K562 (cell line): Measurements from ENCODE around the gene ARID3A. TPM values are rescaled to one million over a fixed set of nuclear protein-coding genes. Genes with fewer than 3 reads are reported as not detected.

ENCODE experiments used
- ARID4B ChIP-seq: sonication (generic); formaldehyde crosslinking; IDR thresholded peaks from 2 replicates; pipeline ENCODE4 v1.8.0; 2022; ENCODE audit warnings: mild to moderate bottlenecking, missing genetic modification reagents
- ATF3 ChIP-seq, 2 experiments: fragments of 450-650 bp in 1 of 2; sonication (generic) in 1 of 2; formaldehyde crosslinking in 1 of 2; IDR thresholded peaks in 1 of 2; conservative IDR thresholded peaks in 1 of 2; 2 replicates each; pipeline versions ENCODE4 v1.6.1 to v1.8.1; 2016 to 2023; ENCODE audit warnings: mild to moderate bottlenecking in 2 of 2, moderate library complexity in 2 of 2, inconsistent platforms in 1 of 2, missing genetic modification reagents in 1 of 2
- CBFA2T3 ChIP-seq: fragments of 450-650 bp; IDR thresholded peaks from 2 replicates; pipeline ENCODE4 v1.6.1; 2017
- FOXP1 ChIP-seq: sonication (generic); formaldehyde crosslinking; IDR thresholded peaks from 2 replicates; pipeline ENCODE4 v1.8.0; 2022; ENCODE audit warnings: mild to moderate bottlenecking, missing genetic modification reagents
- FOXP4 ChIP-seq: sonication (generic); formaldehyde crosslinking; IDR thresholded peaks from 2 replicates; pipeline ENCODE4 v1.8.0; 2022; ENCODE audit warnings: mild to moderate bottlenecking, missing genetic modification reagents, borderline replicate concordance
- HINFP ChIP-seq: fragments of 450-650 bp; conservative IDR thresholded peaks from 2 replicates; pipeline ENCODE4 v1.6.1; 2016; ENCODE audit warnings: missing genetic modification characterization, low read depth, mild to moderate bottlenecking, control low read depth, missing compliant biosample characterization
- KDM4B ChIP-seq, 2 experiments: fragments of 450-650 bp in 1 of 2; sonication (generic) in 1 of 2; IDR thresholded peaks; 2 replicates each; pipeline ENCODE4 v1.6.1; 2016 to 2017; ENCODE audit warnings: borderline replicate concordance in 2 of 2, antibody characterized with exemption in 1 of 2, low read depth in 1 of 2, mild to moderate bottlenecking in 1 of 2
- KLF1 ChIP-seq: fragments of 450-650 bp; IDR thresholded peaks from 2 replicates; pipeline ENCODE4 v1.6.1; 2016; ENCODE audit warnings: missing genetic modification characterization, missing compliant biosample characterization
- MLX ChIP-seq, 2 experiments: fragments of 450-650 bp in 1 of 2; sonication (generic) in 1 of 2; formaldehyde crosslinking; conservative IDR thresholded peaks; 2 replicates each; pipeline versions ENCODE4 v1.4.0 to v1.8.1; 2020 to 2022; ENCODE audit warnings: mild to moderate bottlenecking in 1 of 2, missing genetic modification reagents in 1 of 2
- SOX6 ChIP-seq: fragments of 450-650 bp; IDR thresholded peaks from 2 replicates; pipeline ENCODE4 v1.6.1; 2014; ENCODE audit warnings: mild to moderate bottlenecking
- ZNF217 ChIP-seq: sonication (generic); formaldehyde crosslinking; IDR thresholded peaks from 2 replicates; pipeline ENCODE4 v1.8.0; 2022; ENCODE audit warnings: mild to moderate bottlenecking, missing genetic modification reagents
- ZNF408 ChIP-seq: fragments of 250-450 bp; sonication (Bioruptor Pico); IDR thresholded peaks from 2 replicates; pipeline ENCODE4 v1.4.0; 2020; ENCODE audit warnings: low read depth, mild to moderate bottlenecking, moderate library complexity
- polyA plus RNA-seq, 8 experiments: library from polyadenylated mRNA; depleted of rRNA in 4 of 8; stranded (reverse) in 5 of 8; unstranded in 3 of 8; fragments of >200 nt; fragmentation: Nextera tagmentation in 2 of 8; fragmentation: Illumina TruSeq in 1 of 8; extraction: Ambion mirVana in 2 of 8; extraction: Trizol in 1 of 8; gene quantifications; 2 replicates each; pipeline versions ENCODE4 v1.2.1 to v1.2.3, GENCODE V29; 2011 to 2014; ENCODE audit warnings: inconsistent platforms in 1 of 8, missing spikeins in 1 of 8
- total RNA-seq, 7 experiments: library from RNA; depleted of rRNA in 6 of 7; stranded (reverse); fragments of >200 nt in 6 of 7; fragmentation: Illumina TruSeq in 2 of 7; extraction: Trizol in 2 of 7; gene quantifications; 2 replicates each; pipeline versions ENCODE4 v1.2.1 to v1.2.3, GENCODE V29; 2011 to 2021; ENCODE audit warnings: low replicate concordance in 1 of 7

ARID3A gene
- total and polyA plus RNA-seq, 9 of the 15 experiments (the other 6 are each of a cell fraction or from before 2014, with no cell fraction given), result 1.4 to 118 (median 31.2) TPM

GRCh38 chr19:917323-918151, 8.3 kb upstream of the ARID3A start, which contains the start of gene KISS1R (continued):
- TF ChIP-seq KLF1 (0 out of 2 replicates have a peak, but pooled peaks have one; percentile 26), SOX6 (no peak), CBFA2T3 (peak; percentile 22; the same call in 1 of the 2 replicates), FOXP1 (CRISPR knock-in tag) (peak; percentile 36; the same call in 1 of the 2 replicates), HINFP (tag) (peak; percentile 72), ARID4B (CRISPR knock-in tag) (peak; percentile 62; the same call in 1 of the 2 replicates), FOXP4 (CRISPR knock-in tag) (peak; percentile 80), ZNF217 (CRISPR knock-in tag) (no peak), KDM4B (IDR thresholded peaks at IDR 0.05; ENCODE audit: borderline replicate concordance in 2 of 2, low read depth in 1 of 2) (no peak), ATF3 (IDR thresholded peaks at IDR 0.05) (no peak), ATF3 (CRISPR knock-in tag; conservative IDR thresholded peaks at IDR 0.05) (no peak), ZNF408 (CRISPR knock-in tag) (no peak), MLX (CRISPR knock-in tag; conservative IDR thresholded peaks at IDR 0.05) (0 out of 4 replicates have a peak, but pooled peaks of 1 of the 2 experiments have one; percentile 45)
